Activated CD4-positive, alpha-beta T cell treated with anti-CD3 and anti-CD28 coated beads for 24 hours (primary cell): ENCODE results near the gene PYGB.

Source experiments
- DNase-seq, 2 donors: peaks; one replicate each; pipeline ENCODE4 v3.0.0-alpha.2; 2020; ENCODE audit warnings: low read depth in 2 of 2

The PYGB gene

GRCh38 chr20:25283221-25283951, 35.5 kb downstream of the PYGB start:
- no peak for DNase-seq

GRCh38 chr20:25284131-25284601, 36.3 kb downstream of the PYGB start:
- DNase-seq = no peak

GRCh38 chr20:25285091-25285647, 37.3 kb downstream of the PYGB start:
- DNase-seq = no peak

- no peak for DNase-seq
Observed at GRCh38 chr20:25285856-25286798, 38.2 kb downstream of the PYGB start.

- no peak for DNase-seq
Observed at GRCh38 chr20:25286917-25287316, 39.0 kb downstream of the PYGB start.

GRCh38 chr20:25287631-25288290, 39.9 kb downstream of the PYGB start:
- DNase-seq = no peak

- DNase-seq = no peak
Observed at GRCh38 chr20:25288291-25289181, 40.7 kb downstream of the PYGB start.

GRCh38 chr20:25289886-25290597, 42.2 kb downstream of the PYGB start:
- no peak for DNase-seq

- no peak for DNase-seq
Observed at GRCh38 chr20:25290646-25291431, 43.0 kb downstream of the PYGB start.

- DNase-seq = no peak
Observed at GRCh38 chr20:25291432-25292133, 43.7 kb downstream of the PYGB start.

GRCh38 chr20:25292176-25292891, 44.4 kb downstream of the PYGB start:
- no peak for DNase-seq

GRCh38 chr20:25293507-25293906, 45.6 kb downstream of the PYGB start:
- no peak for DNase-seq

- no peak for DNase-seq
Observed at GRCh38 chr20:25293910-25294458, 46.1 kb downstream of the PYGB start.

- DNase-seq = peak; percentile 30 to 46
Observed at GRCh38 chr20:25294459-25295385, 46.8 kb downstream of the PYGB start.

- no peak for DNase-seq
Observed at GRCh38 chr20:25295386-25296093, 47.7 kb downstream of the PYGB start.
